ACHN (cell line): ENCODE results near the gene MAD1L1.

ENCODE experiments used
- DNase-seq: peaks from one replicate; pipeline ENCODE4 v3.0.0-alpha.2; 2015
- in situ Hi-C: cut with HindIII; loops from 2 replicates; pipeline ENCODE4 v1.10.0; 2017; ENCODE audit warnings: low sequenced_read_pairs, low pct_ligation_motif_present, low pct_unique_long_range_greater_than_20kb

Gene MAD1L1

DNA sequence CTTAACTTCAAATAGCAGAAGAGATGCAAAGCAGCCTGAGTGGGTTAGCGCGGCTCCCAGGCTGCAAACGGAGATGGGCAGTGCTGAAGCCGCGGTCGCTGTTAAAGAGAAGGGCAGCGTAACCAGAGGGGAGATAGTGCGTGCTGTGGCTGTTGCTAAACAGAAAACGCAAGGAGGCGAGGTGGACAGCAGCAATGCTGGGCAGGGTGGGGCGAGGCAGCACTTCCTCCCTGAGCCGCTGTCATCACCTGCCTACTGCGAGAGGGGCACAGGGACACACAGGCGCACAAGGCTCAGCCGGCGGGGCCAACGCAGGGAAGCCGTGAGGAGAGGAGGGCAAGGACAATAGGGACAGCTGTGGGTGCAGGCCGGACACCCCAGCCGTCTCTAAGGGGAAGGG is 137.3 kb downstream of the MAD1L1 start:
- in situ Hi-C loops: no loop called here
- no peak for DNase-seq

DNA sequence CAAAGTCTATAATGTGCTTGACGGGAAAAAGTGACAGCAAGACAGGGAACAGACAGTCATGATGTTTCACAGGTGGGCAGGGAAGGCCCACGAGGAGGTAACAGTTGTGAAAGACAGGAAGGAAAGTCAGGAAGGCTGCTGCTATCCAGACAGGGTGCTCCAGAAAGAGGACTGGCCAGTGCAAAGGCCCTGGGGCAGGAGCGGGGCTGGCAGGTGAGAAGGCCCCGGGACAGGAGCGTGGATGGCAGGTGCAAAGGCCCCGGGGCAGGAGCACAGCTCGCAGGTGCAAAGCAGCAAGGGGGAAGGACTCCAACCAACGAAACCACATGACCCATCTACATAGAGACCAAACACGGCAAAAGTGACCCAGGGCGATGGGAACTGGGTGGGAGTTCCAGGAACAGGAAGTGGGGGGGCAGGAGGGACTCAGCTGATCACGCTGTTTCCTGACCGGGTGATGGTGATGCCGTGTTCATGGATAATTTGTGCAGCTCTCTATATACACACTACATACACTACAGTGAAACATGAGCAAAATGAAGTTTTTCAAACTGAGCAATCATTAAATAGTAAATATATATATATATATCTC is 138.2 kb downstream of the MAD1L1 start:
- DNase-seq: no peak
- in situ Hi-C loops: no loop called here

DNA sequence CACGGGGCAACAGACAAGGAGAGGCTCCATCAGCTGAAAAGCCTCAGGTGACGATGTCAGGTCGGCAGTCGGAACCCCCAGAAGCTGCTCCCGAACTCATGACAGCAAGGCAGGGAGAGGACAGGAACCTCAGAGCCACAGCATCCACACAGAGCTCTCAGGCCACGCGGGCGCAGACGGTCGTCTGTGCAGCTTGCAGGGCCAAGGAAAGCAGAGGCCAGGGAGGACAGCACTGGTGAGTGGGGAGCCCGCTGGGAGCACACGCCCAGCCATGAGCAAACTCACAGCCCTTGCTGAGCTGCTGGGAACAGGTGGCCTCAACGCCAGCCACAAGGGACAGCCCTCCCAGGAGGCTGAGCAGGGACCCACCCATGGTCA is 138.9 kb downstream of the MAD1L1 start:
- DNase-seq: no peak
- in situ Hi-C loops: no loop called here

DNA sequence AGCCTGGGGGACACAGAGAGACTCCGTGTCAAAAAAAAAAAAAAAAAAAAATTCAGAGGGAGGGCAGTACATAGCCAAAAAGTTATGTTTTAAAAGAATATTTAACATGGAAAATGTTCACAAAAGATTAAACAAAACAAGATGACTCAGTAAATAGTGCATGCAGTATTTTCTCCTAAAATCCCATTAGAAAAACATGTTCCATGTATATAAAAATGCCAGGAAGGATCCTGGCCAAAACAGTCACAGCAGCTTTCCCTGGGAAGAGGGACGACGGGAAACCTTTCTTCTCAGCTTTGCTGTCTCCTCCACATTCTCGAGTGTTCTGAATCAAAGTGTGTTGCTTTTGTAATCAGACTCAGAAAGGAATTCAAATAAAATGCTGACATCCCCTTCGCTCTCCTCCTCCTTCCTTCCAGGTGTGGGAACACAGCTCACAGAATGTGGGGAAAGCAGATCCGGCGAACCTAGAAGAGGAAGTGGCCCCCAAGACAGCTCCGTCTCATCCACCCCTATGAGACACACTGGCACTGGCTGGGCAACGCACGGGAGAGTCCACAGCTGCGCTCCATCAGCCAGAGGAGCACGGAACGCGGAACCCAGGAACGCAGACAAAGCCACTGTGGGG is 139.4 kb downstream of the MAD1L1 start:
- in situ Hi-C loops: no loop called here
- no peak for DNase-seq

DNA sequence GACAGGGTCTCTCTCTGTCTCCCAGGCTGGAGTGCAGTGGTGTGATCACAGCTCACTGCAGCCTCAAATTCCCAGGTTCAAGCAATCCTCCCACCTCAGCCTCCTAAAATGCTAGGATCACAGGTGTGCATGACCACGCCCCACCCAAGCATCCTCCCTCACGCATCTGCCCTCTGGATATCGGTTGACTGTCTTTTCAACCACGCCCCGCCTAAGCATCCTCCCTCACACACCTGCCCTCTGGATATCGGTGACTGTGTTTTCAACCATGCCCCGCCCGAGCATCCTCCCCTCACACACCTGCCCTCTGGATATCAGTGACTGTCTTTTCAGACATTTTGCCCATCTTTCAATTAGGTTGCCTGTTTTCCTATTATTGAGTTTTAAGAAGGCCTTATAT is 140.5 kb downstream of the MAD1L1 start:
- no peak for DNase-seq
- in situ Hi-C loops: no loop called here

DNA sequence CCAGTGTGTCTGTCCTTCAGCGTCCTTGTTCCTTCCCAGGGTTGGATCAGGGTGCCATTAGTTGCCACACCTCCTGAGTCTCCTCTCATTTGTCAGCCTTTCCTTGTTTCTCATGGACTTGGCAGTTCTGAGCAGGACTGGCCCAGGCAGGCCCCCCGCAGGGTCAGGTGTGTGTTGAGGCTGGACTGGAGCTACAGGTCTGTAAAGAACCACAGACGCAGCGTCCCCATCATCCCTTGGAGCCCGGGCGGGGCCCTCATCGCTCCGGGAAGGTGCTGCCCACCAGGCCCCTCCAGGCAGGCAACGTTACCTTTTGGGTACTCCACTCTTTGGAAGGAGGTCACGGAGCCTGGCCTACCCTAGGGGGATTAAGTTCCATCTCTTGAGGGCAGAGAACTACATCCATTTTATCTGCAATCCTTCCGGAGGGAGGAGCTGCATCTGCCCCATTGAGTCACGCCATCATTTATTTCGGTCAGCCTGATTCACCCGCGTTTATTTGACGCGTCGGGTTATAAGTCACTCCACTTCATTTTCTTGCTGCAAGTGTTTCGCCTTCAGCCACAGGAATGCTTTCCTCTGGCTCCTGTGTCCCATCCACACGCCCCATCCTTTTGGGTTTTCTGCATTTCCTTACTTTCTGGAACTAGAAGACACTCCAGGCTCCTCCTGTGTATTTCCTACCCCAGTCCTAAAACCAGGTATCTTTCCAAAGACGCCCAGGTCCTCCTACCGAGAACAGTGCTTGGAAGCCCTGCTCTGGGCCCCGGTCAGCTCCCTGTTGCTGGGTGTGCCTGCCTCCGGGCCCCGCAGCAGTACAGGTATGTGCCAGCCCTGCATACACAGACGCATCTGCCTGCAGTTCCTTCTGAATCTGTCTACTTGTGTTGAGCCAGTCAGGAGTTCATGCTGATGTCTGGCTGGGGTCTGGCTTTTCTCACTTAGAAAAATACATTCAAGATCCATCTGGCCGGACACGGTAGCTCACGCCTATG is 141.9 kb downstream of the MAD1L1 start:
- in situ Hi-C loops: no loop called here
- DNase-seq: no peak

DNA sequence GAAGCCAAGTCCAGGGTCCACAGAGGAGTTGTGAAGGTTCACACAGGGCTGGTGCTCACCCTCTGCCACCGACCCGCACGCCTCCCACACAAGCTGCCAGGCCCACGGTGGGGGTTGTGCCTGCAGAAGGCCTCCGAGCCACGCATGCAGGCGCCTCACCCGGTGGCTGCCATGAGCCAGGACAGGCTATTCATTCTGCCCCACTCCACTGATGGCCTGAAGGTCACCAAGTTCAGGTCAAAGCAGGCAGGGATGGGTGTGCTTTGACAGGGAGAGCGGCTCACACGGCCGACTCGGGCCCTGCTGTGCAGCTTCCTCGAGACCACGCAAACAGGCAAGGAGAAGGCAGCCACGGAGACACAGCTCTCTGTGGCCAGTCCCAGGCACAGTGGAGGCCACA is 143.9 kb downstream of the MAD1L1 start:
- in situ Hi-C loops: no loop called here
- no peak for DNase-seq

DNA sequence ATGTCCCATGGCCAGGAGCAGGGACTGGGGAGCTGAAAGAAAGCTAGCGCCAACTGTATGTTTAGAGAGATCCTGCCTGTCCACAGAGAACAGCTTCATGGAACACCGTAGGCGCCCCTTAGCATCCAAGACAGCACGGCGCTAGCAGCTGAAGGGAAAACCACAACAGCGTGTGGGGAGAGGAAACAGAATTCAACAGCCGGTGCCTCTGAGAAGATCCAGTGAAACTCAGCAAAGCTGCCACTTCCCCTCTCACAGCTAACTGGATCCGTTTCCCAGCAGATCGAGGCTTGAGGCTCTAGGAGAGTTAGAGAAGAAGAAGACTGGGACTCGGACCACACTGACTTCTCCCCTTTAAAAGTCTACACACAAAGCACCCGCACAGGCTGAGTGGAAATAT is 145.0 kb downstream of the MAD1L1 start:
- in situ Hi-C loops: no loop called here
- no peak for DNase-seq

DNA sequence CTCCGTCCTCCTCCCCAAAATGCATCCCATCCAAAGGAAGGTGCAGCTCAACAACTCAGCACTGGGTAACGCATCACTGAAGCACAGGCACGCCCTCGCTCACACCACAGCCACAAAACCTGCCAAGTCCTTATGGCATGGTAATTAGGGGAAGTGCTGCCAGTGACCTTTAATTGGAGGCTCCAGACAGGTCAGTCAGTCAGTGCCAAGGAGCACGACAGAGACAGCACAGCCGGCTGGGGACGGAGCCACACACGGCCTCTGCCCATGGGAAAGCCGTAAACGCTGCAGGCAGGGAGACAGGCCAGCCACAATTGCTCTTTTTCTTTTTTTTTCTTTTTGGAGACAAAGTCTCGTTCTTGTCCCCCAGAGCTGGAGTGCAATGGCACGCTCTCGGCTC is 146.5 kb downstream of the MAD1L1 start:
- no peak for DNase-seq
- in situ Hi-C loops: no loop called here

DNA sequence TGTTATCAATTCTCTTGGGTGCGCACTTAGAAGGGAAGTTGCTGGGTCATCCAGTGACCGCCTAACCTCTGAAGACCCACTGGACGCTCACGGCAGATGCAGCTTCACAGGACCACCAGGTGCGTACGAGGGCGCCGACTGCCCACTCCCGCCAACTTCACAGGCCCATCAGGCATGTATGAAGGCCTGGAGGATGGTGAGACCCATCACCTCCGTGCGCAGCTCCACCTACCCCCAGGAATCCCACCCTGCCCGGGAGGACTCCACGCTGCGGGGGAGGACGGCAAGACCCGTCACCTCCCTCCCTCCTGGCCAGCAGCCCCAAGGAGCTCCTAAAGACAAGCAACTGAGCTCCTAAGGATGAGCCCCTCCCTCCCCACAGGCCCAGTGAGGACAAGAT is 146.9 kb downstream of the MAD1L1 start:
- in situ Hi-C loops: no loop called here
- no peak for DNase-seq

DNA sequence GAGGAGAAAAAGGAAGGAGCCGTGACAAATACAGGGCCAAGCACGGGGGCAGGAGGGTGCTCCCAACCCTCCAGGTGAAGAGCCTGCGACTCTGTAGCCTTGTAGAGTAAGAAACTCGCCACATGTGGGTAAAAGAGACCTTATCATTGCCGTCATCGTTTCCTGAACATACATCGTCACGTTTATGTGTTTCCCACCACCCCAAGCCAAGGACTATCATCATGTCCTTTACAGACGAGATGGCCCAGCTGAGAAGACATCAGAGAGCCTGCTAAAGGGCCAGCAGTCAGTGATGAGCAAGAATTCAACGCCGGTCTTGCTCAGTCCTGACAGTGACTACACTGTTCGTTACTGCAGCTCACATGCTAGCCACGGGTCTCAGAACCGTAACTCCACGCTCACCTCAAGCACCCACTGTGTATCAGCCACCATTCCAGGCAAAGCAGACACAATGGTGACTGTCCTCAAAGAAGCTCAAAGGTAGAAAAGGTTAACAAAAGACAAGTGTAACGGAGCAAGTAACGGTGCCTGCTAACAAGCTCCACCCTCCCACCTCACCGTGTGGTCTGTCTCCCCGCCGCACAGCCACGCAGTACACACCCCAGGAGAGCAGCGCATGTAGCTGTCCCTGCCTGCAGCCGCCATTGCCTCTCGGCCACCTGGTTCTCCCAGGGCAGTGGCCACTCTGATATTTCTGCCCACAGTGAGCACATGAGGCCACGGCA is 147.8 kb downstream of the MAD1L1 start:
- in situ Hi-C loops: no loop called here
- no peak for DNase-seq

DNA sequence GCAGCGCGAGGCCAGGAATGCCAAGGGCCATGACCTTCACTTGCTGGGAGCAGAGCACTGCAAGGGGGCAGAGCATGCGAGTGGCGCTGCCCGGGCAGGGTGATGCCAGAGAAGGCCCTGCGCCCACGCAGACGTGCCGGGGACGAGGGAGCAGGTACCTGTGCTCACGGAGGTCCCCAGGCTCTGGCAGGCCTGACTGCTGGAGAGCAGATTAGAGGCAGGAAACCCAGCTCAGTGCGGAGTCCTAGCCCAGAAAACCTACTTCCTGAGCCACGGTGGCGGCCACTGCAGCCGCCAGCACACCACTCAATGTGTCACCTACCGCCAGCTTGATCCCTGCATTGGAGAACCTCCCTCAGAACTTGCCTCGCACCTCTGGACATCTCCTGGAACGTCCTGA is 148.4 kb downstream of the MAD1L1 start:
- in situ Hi-C loops: no loop called here
- no peak for DNase-seq

DNA sequence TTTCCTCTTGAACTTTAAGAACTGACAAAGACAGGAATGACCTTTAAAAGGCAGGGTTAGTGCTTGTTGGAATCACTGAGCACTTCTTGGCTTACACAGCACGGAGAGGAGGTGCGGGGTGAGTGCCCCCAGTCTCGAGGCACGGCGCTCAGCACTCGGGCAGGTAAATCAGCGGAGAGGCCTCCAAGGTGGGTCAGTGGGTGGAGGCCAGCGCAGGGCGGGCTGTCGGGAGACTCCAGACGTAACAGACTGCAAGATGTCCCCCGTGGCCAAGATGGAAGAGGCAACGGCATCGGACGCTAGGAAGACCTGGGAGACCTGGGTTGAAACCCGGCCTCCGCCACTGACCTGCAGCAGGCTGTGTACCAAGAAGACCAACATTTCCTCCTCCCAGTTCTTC is 149.4 kb downstream of the MAD1L1 start:
- in situ Hi-C loops: no loop called here
- DNase-seq: no peak

DNA sequence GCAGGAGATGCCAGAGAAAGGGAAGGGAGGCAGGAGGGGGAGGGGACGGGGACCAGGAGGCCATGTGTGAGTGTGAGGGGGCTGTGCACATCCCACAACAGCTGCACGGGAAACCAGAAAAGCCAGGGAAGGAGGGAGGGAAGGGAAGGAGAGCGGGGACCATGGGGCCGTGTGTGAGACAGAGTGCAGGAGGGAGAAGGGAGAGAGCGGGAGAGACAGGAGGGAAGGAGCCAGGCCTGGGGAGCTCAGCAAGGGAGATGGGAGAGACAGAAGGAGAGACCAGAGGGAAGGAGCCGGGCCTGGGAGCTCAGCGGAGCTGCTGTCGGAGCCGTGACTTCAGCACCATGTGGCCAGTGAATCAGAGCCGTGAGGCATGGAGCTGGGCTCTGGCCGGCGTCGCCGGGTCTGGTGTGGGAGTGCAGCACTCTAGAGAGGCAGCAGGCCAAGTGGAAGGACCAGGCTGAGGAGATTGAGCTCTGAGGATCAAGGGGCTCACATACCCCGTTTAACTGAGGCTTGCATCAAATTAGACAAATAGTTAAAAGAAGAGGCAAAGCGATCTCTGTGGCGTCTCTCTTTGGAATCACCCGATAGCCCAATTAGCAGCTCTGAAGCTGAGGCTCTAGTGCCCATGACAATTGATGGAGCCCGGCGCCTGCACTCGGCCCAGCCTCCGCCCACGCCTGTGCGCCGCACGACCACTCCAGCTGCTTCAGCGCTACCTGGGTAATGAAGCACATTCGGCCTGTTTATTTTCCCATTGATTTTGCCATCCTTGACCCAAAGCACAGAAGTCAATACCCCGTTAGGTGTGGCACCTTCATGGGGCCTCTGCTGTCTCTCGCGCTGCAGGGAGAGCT is 150.4 kb downstream of the MAD1L1 start:
- in situ Hi-C loops: no loop called here
- no peak for DNase-seq

DNA sequence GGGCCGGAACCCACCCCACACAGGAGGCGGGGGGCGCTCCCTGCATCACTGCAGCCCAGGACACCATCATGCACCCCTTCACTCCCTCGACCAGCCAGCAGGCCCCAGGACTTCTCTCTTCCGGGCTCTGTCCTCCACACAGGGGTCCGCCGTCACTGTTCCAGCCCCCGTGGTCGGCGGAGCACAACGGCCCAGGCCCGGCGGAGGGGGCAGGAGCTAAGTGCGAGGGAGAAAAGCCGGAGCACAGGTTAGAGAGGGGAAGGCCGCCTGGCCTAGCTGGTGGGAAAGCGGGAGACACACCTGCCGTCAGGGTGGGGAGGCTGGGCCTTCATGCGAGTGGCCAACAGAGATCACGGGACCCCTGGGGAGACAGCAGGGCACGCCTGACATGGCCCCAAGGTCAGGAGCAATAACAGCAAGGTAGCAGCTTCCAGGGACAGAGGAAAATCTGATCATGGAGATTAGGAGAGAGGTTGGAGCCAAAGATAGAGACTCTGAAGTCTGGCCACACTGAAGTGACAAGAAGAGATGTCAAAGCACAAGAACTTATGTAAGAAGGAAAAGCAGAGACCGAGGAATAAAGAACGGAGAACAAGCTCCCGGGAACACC is 151.1 kb downstream of the MAD1L1 start:
- no peak for DNase-seq
- in situ Hi-C loops: no loop called here

DNA sequence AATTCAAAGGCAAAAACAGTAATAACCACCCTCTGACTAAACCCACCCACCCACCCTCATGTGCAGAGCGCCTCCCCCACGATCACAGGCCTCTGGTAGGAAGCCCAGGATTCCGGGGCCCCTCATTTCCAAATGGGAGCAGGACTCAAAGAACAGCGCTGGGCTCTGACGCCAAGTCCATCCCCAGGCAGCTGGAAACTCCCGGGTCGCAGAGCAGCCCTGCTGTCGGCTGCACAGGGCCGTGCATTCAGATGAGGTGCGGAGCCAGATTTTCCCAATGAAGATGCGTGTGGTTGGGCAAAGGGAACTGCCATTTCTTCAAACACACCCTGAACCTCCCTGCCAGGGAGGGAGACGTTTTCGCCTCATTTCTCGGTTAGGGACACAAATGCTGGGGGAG is 152.3 kb downstream of the MAD1L1 start:
- in situ Hi-C loops: no loop called here
- no peak for DNase-seq

DNA sequence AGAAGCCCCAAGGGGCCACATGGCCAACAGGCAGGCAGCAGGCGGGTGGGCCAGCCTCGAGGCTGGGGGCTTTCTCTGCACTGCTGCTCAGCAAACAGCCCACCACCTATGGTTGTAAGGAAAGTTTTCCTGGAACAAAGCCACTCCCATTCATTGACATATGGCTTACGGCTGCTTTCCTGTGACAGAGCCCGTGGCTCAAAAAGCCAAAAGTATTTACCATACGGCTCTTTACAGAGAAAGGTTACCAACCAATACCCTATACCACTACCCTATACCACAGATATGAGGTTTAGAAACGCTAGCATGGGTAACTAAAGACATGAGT is 152.7 kb downstream of the MAD1L1 start:
- in situ Hi-C loops: no loop called here
- no peak for DNase-seq
